HG03066 (cell line): Measurements from ENCODE around the gene ZBP1.

Experiments
- ATAC-seq: cut with Tn5 transposase; IDR thresholded peaks from one replicate; pipeline ENCODE4 v1.9.1; 2021; ENCODE audit warnings: low read depth; ENCODE audit not compliant: unreplicated experiment

Gene ZBP1

DNA sequence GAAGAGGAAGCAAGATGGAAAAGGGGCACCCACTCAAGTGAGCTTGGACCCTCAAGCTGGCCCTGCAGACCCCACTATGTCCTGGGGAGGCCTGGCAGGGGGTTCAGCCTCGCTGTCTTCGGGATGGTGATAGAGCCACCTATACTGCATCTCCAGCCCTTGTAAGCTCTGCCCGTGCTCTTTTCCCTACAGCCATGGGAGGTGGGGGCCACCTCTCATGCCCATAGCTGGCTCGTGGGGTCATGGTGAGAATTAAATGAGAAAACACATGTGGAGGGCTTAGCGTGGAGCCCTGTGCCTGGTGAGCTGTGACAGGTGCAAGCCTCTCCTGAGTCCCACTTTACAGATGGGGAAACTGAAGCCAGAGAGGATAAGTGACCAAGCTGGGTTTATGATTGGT is 31.6 kb downstream of the ZBP1 start:
- no peak for ATAC-seq

DNA sequence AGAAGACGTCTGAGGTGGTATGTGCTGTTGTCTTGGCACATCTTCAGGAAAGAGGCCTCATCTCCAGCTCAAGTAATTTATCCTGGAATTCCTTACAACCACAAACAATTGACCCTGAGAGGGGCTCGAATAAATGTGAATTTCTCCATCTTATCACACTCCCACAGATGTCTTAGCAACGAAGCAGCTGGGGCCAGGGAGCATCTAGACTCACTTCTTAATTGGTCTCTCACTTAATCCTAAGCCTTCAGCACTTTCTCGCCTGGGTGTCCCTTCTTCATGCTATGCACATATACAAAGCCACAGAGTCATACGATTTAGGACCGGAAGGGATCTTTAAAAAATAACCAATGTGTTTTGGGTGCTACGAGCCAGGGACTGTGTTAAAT is 32.2 kb downstream of the ZBP1 start:
- ATAC-seq = no peak

DNA sequence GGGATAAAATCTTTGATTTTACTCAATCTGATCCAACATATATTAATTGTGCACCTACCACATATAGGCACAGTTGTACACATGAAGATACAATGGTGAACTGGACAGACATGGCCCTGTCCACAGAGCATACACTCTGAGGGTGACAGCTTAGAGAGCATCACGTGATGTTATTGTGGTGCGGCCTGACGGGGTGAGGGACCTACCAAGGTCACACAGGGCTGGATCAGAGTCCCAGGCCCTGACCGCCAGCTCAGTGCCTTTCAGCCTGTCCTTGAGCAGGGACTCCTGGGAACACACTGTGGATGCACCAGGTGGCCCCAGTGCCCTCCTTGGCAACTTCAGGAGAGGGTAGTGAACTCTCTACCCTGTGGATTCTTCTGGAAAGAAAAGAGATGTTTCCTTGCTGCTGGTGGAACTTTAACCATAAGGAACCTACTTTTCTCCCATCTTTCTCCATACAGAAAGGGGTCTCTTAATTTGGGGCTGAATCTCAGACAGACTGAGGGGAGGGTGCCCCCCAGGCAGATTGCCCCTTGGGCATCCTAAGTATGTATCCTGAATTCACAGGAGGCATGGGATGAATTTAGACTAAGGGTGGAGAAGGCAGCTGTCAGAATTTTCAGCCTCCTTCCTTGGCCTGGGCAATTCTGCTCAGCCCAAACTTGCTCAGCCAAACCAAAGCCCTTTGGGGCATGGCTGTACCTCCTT is 32.8 kb downstream of the ZBP1 start:
- ATAC-seq = no peak

DNA sequence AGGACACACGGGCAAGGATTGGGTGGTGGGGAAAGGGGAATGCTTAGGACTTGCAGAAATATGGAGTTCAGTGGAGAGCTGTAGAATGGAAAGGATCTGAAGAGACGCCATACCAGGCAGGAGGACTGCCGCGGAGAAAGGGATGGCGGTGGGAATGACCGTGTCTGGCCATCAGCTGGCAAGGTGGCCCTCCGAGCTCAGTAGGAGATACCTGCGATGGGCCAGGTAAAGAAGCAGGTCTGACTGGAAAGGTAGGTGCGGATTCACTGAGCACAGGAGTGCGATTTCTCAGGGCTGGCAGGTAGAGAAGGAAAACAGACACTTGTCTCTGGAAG is 33.3 kb downstream of the ZBP1 start:
- ATAC-seq = no peak

DNA sequence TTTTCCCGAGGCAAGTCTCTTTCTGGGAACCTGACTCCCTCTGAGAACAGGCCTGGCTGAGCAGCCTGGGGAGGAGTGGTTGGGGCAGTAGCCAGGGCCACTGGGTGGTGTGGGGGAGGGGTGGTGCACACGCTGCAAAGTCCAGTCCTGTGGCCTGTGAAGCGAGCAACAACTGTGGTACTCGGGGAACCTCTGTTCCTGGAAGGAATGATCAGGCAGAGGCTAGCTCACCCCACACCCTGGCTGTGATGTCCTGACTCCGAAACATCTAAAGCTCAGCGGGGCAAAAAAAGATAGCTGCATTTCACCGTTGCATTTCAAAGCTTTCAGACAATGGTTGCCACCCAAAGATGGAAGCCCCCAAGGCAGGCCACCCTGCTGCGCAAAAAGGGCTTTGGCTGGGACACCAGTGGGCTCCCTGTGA is 33.8 kb downstream of the ZBP1 start:
- no peak for ATAC-seq

DNA sequence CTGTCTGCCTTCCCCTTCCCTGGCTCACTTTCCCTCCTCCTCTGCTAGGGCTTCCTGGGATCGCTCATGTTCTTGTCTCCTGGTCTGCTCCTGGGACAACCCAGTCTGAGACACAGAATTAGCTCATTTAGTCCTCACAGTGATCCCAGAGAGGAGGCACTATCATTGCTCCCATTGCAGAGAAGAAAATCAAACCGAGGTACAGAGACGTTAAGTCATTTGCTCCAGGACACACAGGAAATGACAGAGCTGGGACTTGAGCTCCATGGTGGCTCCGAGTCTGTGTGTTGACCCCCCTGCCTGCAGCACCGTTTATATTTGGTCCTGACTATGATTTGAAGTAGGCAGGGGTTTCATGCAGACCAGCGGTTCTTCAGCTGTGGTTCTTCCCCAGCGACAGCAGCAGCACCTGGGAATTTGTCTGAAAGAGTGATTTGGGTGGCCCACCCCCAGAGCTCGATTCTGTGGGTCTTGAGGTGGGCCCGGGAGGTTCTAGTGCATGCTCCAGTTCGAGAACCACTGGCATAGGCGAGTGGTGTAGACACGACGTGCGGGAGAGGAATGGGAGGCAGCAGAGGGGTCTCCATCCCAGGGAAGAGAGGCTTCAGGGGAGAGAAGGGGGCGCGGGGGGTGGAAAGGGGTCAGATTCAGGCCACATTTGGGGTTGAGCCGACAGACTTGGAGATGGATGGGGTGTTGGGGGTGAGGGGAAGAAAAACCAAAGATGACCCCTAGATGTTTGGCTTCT is 34.6 kb downstream of the ZBP1 start:
- ATAC-seq = no peak

DNA sequence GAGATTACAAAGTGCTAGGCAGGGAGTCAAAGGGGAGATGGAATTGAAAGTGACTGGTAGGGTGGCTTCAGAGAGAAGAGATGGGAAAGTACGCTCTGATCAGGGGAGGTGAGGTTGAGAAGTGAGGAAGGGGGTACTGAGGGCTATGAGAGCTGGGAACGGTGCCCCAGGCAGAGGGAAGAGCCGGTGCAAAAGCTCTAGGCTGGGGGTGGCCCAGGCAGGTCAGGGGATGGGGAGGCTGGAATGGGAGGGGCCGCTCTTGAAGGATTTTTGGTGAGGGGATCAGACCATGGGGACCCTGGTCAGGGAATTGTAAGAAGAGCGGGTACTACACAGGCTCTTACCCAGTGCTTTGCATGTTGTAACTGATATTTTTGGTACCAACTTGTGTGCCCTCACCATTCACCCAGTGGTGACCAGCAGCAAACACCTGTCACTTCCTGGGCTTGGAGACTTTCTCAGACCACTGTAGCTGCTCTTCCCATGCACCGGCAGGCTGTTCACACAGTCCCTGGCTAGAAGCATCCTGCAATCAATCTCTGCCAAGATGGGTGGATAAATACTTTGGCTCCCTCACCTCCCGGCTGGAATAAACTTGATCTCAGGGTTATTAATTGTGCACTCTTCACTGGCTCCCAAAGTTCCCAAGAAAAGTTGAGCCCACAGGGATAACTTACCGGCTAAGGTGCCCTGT is 35.3 kb downstream of the ZBP1 start:
- ATAC-seq = no peak

DNA sequence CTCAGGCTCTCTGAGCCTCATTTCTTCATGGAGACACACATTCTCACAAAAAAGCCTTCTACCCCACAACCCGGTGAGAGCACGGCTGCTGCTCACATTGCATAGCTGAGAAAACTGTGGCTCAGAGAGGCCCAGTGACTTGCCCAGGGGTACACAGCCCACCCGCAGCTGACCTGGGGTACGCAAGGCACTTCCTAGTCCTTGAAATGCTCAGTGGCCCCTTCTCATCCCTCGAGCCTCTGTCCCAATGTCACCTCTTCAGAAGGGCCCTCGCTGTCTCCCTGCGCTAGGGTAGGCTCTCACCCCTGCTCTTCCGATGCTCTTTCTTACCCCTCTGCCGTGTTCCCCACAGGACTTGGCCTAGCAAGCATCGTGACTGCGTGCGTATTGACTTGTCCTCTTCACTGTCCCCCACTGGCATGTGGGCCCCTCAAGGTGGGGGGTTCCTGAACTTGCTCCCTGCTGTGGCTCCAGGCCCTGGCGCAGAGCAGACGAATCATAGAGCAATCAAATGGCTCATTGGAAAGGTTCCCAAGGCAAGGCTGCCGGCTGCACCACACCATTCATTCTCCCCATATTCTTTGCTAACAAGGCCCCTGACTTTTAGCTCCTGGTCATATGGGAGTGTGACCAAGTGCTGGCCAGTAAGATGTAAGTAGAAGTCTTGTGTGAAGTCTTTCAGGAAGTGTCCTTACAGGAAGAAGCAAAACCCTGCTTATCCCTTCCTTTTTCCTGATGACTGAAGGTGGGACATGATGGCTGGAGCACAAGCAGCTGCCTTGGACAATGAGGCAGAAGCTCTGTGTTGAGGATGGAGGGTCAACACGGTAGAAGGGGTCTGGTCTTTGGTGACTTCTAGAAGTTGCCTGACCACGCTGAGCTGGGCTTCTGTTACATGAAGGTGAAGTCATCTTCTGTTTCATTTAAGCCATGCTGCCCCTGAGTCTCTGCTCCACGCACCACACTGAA is 36.7 kb downstream of the ZBP1 start:
- ATAC-seq = no peak

DNA sequence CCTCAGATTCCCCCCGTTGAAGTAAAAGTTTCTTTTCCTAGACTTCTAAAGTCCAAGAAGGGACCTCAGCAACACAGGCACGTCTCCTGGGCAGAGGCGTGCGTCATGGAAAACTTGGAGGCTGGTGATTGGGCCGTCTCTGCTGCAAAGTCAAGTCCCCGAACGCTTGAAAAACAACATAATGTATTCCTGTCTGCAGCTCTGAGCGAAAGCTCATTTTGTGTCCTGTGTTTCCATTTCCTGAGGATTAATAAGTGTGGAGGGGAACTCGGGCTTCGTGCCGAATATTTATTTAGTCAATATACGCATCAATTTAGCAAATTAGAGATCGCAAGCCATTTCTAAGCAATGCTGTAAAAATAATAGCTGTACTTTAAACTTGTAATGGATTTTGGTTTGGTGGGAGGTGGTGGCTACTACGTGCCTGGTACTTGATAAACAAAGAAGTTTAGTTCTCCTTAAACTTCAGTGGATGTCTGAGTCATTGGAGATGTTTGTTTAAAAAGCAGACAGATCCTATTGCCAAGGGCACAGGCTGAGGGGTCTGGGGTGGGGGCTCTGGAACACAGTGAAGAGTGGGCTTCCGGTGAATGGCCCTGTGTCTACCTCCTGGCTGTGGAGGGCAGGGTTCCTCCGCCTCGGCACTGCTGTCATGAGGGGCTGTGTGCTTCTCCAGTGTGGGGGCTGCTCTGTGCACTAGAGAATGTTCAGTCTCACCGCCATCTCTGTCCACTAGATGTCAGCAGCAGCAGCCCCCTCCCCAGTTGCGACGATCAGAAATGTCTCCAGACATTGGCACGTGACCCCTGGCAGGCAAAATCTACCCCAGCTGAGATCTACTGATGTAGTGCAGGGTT is 37.6 kb downstream of the ZBP1 start:
- no peak for ATAC-seq

DNA sequence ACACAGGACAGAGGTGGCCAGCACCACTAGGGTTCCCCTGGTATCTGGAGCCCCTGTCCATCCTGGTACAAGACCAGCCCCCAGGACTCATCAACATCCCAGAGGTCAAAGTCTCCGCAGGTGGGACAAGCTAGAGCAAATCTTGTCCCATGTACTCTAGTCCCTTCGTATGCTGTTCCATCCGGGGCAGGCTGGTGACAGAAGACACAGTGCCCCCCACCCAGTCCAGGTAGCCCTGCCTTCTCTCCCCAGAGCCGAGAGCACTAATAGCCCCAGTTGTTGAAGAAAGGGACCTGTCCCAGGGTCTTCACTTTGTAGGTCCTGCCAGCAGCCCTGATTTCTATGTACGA is 38.2 kb downstream of the ZBP1 start:
- no peak for ATAC-seq

DNA sequence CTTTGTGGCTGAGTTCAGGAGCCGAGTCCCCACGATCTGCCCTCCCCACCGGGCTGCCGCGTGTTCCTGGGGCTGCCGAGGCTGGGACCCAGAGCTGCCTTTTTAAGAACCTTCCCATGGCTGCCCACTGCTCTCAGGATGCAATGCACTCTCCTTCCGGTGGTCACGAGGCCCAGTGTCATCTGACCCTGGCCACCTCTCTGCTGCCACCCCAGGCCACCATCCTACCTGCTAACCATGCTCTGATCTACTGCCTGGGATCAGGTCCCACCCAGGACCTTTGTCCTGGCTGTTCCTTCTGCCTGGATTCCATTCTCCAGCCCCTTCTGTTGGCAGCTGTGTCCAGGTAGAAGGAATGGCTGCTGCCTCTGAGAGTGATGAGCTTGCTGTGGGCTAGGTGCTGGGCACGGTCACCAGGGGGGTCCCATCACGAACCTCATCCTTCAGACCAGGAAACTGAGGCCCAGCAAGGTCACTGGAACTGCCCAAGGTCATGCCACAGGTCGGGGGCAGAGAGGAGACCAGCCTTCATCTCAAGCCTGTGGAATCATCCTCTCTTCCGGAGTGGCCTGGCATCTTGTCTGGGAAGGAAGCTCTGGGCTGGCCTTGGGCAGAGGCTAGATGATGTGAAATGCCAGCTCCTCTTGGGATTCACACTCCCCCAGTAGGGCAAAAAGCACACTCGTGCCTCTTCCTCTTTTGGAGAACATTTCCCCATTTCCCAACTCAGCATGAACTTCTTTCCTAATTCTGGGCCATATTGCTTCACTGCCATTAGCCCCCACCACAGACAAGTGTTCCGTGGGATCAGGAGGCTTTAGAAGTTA is 38.8 kb downstream of the ZBP1 start:
- no peak for ATAC-seq

DNA sequence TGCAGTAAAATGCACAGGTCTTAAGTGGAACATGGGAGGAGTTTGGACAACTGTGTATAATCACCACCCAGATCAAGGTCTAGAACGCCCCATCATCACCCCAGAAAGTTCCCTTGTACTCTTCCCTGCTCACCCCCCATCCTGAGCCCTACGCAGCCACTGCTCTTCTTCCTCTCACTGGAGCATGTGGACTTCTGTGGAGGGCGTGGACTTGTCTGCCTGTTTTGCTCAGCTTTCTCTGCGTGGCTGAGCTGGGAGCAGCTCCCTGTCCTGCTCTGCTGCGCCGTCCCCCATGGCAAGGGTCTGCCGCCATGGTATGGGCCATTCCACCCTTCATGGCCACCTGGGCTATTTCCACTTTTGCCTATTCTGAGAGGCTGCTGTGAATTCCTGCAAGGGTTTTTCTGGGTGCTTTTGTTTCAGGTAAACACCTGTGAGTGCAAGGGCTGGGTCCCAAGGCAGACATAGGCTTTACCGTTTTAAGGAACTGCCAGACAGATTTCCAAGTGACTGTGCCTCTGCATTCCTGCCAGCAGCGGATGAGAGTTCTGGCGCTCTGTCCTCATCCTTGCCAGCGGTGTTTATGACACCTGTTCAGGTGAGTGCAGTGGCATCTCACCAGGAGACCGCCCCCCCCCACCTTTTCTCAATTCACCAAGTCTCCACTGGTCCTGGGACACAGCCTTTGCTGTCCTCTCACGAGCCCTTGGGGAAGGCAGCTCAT is 39.6 kb downstream of the ZBP1 start:
- ATAC-seq = no peak

DNA sequence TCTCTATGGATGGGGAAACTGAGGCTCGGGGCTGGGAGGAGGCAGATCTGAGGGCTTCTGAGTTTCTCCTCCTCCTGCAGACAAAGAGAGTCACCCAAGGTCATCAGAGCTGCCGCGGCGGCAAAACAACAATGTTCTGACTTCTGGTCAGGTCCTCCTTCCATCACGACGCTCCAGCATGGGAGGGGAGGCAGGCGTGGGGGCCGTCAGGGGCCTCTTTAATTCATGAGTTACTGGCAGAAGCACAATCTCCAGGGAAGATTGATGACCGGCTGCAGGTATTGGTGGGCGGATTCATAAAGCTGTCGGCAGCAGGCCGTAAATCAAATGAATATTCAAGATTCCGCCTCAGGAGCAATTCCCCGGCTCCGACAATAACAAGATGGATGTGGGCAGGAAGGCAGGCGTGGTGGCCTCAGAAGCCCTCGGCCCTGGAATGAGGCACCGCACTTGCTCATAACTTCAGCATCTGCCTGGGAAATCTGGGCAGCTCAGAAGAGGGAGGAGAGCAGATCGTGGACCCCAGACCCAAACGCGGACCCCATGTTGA is 40.3 kb downstream of the ZBP1 start:
- ATAC-seq = no peak

DNA sequence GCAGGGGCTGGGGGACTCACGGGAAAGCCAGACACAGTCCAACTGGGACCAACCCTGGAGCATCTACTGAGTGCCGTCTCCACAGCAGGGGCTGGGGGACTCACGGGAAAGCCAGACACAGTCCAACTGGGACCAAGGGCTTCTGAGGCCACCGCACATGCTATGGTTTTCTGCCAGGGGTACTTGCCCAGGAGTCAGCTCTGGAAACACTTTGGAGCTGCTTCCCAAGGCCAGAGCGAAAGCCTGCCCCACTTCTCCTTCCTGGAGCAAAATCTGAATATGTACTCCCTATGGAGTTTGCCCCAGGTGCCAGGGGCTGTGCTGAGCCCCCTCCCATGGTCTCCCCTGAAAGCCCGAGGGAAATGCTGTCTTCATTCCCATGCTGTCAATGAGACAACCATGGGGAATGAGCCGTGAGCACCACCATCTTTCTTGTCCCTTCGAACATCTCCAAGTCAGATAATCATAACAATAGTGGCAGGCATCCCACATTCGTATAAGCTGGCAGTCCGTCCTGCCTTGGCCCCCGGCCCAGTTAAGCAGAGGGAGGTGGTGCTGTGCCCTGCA is 40.8 kb downstream of the ZBP1 start:
- no peak for ATAC-seq

DNA sequence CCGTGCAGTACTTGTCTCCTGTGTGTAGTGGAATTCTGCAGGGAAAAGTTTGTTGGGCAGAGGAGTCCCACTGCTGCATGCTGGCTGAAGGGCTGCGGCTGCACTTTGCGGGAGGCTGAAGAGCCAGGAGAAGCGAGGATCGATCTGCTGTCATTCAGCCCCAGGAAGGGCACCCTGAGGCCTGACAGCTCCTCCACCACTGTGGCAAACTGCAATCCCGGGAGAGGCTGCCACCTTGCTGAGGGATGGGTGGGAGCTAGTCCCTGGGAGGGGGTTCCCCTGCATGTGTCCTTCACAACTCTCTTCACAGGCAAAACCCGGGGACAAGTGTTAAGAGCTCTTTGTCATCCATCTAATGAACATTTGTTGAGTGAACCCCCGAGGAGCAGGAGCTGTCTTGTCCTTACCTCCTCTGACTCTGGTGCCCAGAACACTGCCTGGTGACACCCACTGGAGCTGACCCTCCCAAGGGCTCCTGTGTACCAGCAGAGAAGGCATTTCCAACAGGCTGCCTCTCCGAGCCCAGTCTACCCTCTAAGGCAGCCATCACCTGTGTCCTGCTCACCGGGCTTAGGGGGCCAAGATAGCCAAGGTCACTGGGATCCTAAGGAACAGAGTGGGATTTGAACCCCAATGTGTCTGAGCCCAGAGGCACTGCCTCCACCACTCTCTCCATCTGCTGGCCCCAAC is 41.6 kb downstream of the ZBP1 start:
- ATAC-seq = no peak

DNA sequence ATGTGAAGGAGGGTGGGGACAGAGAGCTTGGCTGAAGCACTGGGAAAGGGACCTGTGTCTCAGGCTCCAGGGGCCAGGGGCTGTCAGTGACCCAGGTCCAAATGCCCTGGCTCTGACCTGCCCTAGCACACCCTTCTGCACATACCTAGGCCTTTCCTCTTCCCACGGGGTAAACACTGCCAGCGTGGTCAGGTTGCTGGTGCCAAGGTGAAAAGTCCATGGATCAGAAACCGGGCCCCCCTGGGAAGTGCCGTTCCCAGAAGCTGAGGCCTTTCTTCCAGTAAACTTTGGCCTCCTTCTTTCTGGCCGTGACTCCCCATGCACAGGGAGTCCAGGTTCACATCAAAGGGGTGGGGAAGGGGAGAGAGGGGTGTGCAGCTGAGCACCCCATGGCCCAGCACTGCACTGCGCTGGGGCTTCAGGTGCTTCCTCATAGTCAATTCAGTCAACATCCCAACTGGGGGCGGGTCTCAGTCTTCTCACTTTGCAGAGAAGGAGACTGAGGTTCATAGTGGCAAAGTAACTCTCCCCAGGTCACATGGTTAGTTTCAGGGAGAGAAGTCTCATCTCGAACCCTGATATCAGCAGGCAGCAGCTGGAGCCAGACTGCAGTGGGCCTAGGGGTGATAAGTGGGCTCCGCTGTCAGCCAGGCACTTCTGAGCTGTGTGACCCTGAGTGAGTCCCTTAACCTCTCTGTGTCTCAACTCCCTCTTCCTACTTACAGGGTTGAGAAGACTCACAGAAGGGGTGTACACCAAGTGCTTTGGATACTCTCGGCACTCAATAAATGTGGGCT is 42.3 kb downstream of the ZBP1 start:
- ATAC-seq = no peak
